ENCODE data around the gene PAQR8.

PAQR8 gene

DNA sequence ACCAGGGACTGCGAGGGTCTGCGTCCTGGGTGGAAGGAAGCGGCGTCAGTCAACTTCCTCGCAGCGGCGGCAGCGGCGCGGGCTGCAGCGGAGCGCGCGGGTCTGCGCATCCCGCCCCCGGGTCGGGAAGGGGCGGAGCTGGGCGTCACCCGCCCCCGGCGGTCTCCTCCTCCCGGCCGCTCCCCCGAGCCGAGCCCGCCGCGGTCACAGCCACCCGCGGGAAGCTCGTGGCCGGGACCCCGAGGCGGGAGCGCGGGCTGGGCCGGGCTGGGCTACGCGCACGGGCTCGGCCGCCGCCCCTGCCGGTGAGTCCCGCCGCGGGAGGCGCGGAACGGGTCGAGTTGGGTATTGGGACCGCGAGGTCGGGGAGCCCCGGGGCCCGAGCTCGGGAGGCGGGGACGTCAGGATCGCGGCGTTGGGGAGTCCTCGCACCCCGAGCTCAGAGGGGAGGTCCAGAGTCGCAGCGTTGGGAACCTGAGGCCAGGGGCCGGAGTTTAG is at the start of gene PAQR8:
PAQR8 (plus strand) TSS at position 207 of the 498 bp plus-strand sequence. CDS start 41,063 bp downstream, outside the sequence.
- peak in 1 of 2 experiments; percentile 78 for DNase-seq

- no peak for DNase-seq
Observed at GRCh38 chr6:52312461-52312860, 49.5 kb upstream of the PAQR8 start.

DNA sequence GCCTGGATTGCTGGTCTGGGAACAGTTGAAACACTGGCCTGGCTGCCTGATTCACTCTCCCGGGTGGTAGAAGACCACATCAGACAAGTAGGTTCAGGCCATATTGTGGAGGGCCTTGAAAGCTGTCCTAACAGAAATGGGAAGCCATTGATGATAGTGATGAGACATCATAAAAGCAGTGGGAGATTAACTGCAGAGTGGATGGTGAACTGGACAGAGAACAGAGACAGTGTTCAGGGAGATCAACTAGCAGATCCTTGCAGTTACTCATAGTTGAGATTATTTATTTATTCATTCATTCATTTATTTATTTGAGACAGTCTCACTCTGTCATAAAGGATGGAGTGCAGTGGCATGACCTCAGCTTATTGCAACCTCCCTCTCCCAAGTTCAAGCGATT is 47.2 kb upstream of the PAQR8 start:
- no peak for DNase-seq

GRCh38 chr6:52317211-52317610 is 44.7 kb upstream of the PAQR8 start:
- DNase-seq, result no peak

DNA sequence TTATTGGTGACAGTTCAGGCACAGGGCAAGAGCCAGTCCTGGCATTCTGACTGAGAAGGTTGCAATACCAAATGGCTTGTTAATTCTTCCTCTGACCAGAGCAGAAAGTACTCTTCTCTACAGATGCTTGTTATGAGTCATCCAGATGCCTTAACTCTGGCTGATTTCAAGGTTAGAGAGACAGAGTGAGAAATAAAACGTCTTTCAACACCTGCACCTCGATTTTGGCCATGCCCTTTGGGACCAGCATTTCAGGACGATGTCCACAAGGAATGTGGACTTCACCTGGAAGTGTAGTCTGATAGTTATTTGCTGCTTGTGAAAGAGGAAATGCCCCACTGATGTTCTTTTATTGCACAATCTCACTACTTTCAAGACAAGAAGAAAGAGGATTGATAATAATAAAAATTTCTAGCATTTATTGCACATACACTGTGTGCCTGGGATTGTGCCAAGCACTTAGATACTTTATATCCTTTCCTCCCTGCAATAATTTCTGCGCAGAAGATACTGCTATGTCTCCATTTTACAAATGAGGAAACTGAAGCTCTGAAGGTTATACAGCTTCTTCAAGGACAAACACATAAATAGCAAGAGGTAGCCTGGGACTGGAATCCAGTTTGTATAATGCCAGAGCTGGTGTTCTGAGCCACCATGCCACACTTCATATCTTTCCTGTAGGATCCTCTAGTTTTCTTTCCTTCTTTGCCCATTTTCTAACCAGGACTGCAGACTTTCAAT is 43.9 kb upstream of the PAQR8 start:
- no peak for DNase-seq

GRCh38 chr6:52324189-52324588 is 37.8 kb upstream of the PAQR8 start:
- DNase-seq, result no peak

- no peak for DNase-seq
Observed at GRCh38 chr6:52325695-52326471, 36.1 kb upstream of the PAQR8 start.

DNA sequence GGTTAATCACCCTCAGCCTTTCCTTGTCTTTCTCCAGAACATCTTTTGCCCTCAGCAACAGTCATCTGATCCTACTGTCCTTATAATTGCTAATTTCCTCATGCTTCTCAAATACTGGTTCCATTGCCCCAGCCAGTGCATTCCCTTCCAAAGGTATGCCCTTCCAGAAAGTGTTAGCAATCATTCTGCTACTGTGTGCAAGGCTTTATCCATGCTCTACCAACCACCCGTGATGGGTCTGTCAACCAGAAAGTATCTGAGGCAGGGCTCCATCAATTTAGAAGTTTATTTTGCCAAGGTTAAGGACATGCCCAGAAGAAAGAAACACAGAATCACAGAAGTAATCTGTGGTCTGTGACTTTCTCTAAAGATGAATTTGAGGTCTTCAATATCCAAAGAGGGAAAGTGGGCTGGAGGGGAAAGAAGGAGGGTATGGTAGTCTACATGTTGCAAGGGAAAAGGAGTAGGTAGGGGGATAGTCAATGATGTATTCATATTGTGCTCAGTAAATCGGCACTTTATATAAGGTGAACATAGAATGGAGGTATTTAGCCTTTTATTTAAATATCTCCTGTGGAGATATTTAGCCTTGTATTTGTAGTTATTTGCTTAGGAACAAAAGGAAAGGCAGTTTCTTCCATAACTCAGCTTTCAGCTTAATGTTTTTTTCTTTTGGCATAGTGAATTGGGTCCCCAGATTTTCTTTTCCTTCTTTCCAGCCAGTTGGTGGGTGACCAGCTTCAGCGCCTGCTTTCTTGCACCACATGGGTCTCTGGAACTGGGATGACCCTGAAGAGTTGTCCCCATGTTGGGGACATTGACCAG is 35.2 kb upstream of the PAQR8 start:
- DNase-seq, result no peak

DNA sequence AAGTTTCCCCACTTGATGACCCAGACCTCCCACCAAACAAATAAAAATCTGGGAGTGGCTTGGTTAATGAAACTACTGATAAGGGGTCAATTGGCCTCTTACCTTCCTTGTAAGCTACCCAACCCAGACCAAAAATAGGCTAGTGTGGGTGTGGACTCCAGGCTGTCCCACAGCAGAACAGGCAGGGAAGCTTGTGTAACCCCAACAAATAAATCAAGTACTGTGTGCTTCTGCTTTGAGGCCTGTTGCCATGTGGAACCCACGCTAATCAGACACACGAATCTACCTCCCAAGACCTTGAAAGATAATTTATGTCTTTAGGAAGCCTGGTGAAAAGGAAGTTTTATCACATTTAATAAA is 33.7 kb upstream of the PAQR8 start:
- DNase-seq, result no peak

DNA sequence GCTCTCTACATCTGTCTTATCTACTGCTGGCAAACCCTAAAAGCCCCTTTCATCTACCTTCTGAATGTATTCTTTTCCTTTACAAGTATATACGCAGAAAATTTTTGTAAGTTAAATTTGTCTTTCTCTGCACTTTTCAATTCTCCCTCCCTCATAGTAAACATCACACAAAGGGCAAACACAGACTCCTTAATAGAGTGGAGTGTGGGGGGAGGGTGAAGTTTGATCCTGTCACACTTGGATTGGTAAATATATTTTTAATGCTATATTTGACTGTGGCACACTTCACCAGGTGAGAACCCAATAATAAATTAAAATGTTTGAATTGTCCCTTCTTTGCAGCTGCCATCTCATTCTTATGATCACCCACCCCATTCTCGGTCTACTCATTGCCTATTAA is 33.2 kb upstream of the PAQR8 start:
- DNase-seq, result no peak

GRCh38 chr6:52330470-52330869 is 31.5 kb upstream of the PAQR8 start:
- peak in 1 of 2 experiments; percentile 44 for DNase-seq

DNA sequence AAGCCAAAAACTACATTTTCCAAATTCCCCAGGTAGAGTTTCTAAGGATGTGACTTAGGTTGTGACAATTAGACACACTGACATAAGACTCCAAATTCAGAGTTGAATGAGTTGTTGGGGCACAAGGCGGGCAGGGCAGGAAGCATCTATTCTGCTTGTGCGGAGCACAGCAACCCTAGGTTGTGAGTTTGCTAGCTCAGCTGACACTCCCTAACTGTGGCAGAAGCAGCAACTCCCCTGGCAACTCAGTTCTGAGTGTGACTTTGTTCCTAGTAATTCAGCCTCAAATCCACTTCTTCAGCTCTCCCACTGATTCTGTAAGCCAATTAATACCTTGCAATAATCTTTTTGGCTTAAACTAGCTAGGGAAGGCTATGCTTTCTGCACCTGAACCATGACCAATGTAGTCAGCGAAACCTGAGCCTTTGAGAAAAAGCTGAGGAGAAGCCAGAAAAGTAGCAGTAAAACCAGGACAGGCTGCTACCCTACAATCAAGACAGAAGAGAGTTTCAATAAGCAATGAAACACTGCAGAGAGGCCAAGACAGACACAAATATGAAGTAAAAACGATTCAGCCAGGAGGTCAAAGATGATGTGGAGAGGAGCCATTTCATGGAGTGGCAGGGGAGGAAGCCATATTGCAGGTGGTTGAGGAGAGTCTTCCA is 30.0 kb upstream of the PAQR8 start:
- DNase-seq, result no peak

DNA sequence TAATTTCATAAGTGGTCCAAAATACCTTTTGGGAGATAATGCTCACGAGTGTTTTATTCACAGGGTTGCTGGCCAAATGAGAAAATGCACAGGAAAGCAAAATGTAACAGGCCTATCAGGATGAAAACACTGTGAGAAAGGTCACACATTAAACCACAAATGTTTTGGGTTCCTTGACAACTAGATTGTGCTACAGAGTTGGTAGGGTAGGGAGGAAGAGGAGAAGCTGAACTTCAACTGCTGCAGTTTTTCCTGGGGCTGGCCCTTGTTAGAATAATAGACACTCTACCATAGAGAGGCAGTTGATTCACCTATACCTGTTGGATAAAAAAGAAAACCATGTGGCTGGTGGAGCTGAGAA is 28.1 kb upstream of the PAQR8 start:
- DNase-seq, result no peak

DNA sequence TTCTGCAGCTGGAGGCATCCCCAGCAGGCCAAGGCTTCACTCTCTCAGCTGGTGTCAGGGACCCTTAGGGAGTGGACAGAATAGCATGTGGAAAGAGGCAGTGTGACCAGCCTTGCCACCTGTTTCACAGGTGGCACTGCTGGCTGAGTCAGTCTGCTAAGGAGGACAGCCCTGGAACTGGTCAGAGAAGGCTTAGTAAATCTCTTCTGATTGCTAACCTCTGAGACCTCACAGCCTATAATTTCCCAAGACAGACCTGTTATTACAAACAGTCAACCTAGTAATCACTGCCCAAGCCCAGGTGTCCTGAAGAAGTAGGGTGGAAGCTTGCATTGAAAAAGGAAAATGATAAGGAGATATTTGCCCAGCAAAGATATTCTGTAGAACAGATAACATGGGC is 26.4 kb upstream of the PAQR8 start:
- DNase-seq, result no peak

- no peak for DNase-seq
Observed at GRCh38 chr6:52336919-52337561, 24.9 kb upstream of the PAQR8 start.

GRCh38 chr6:52337633-52338290 is 24.2 kb upstream of the PAQR8 start:
- no peak for DNase-seq

DNA sequence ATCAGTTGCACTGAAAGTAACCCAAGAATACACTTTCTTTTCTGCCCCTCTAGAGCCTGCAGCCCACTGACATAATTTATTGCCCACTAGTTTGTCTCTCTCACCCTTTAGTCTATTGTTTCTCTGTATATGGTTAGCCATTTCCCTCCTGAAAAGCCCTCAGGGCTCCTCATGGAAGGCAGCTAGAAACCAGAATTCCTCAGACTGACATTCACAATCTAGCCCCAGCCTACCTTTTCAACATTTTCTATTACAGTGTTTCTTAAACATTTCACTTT is 21.4 kb upstream of the PAQR8 start:
- DNase-seq, result no peak

DNA sequence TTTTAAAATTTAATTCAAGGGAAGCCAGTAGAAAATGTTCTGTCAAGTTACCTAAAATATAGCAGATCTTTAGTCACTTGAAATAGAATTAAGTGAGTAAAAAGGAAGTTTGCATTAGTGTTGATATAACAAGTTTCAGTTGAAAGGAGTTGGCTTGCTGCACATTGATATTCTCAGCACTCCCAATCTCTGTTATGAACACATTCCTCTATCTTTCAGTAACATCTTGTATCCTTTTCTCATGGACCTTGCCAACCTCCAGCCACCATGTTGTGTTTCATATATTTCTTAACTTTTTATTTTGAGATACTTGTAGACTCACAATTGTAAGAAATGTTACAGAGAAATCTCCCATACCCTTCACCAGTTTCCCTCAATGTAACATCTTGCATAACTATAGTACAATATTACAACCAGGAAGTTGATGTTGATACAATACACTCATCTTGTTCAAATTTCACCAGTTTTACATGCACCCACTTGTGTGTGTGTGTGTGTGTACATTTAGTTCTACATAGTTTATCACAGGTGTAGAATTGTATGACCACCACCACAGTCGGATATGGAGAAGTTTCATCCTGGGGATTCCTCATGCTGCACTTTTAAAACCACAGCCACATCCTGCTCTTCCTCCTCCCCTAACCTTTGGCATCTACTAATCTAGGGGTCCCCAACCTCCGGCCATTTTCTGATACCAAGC is 20.2 kb upstream of the PAQR8 start:
- no peak for DNase-seq

DNA sequence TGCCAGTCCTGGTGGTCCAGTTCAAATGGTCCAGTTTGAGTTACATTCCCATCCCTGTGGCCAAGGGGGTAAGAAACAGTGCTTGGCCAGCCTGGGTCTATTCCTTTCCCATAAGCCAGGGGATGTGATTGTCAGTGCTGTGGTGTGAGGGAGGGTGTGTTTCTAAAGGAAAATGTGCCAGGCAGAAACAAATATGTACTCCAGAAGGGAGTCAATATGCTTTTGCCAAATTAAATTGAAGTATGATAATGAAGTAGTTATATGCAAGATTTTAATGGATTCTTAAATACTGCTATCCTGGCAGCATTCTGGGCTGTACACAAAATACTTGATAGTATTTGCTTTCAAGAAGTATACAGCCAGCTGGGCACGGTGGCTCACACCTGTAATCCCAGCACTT is 16.6 kb upstream of the PAQR8 start:
- DNase-seq, result no peak

DNA sequence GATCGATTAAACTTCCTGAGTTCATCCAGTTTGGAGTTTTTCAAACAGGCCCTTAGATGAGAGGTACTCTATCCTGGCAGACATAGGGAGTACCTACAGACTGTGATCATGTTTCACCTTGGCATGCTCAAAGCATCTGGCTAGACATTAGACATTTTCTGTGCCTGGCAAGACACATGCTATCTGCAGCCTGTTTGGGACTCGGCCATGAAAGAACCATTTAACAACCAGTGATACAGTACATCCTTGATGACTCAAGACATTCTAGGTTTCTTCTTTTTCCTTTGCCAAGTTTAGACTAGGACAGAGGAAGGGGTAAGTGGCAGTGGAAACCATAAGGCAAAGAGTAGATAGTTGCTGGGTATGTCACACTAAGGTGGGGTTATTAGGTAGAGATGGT is 15.4 kb upstream of the PAQR8 start:
- no peak for DNase-seq

DNA sequence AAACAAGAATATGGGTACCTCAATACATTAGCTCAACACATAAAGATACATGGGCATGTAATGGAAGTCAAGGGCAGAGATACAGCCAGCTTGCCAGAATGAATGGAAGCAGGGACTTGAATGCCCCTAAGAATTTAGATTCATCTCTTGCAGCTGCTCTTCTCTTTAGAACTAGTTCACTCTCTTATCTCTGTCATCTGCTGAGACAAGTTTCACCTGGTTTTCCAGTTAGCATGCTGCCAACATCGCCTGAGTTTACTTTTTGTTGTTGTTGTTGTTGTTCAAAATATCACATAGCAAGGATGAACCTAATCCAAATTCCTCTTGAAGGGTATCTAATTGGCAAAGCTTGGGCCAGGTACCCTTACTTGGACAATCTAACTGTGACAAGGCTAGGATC is 14.1 kb upstream of the PAQR8 start:
- DNase-seq, result no peak

- no peak for DNase-seq
Observed at GRCh38 chr6:52351879-52352238, 10.1 kb upstream of the PAQR8 start.

Data from NCI-H526 (cell line).